BE2C (cell line): ENCODE measurements around the gene UBR3.
"Not testable (repeated sequence)": the region's sequence is repeated elsewhere in the genome, so short reads cannot be mapped to it uniquely, and the experiment has no call there.

Experiments
- DNase-seq: peaks from one replicate; pipeline ENCODE4 v3.0.0-alpha.2; 2020
- H3K27me3 ChIP-seq: fragments of 250-450 bp; sonication (Bioruptor Pico); 2 replicates; pipeline ENCODE4 v1.5.1; 2020; ENCODE audit warnings: mild to moderate bottlenecking
- H3K36me3 ChIP-seq: fragments of 250-450 bp; sonication (Bioruptor Pico); 2 replicates; pipeline ENCODE4 v1.5.1; 2020; ENCODE audit warnings: mild to moderate bottlenecking
- H3K4me1 ChIP-seq: fragments of 250-450 bp; sonication (Bioruptor Pico); 2 replicates; pipeline ENCODE4 v1.5.1; 2020
- H3K4me3 ChIP-seq: 2 replicates; pipeline ENCODE4 v1.5.1; 2011; ENCODE audit warnings: low read depth, low read length
- H3K9me3 ChIP-seq: fragments of 250-450 bp; sonication (Bioruptor Pico); 2 replicates; pipeline ENCODE4 v1.5.1; 2020
- CTCF ChIP-seq: IDR thresholded peaks from 2 replicates; pipeline ENCODE4 v1.5.1; 2012; ENCODE audit warnings: mild to moderate bottlenecking, low read depth, low read length

Gene UBR3

GRCh38 chr2:169806586-169806985, 20.7 kb upstream of the UBR3 start:
- no peak for TF ChIP-seq CTCF
- H3K4me3 ChIP-seq: no peak overlapping the region
- H3K27me3 ChIP-seq: no peaks in the 10 kb centered on the region
- H3K36me3 ChIP-seq: peaks cover 35% of the 10 kb centered on the region
- H3K9me3 ChIP-seq: no peaks in the 10 kb centered on the region
- H3K4me1 ChIP-seq: no peaks in the 10 kb centered on the region
- no peak for DNase-seq

DNA sequence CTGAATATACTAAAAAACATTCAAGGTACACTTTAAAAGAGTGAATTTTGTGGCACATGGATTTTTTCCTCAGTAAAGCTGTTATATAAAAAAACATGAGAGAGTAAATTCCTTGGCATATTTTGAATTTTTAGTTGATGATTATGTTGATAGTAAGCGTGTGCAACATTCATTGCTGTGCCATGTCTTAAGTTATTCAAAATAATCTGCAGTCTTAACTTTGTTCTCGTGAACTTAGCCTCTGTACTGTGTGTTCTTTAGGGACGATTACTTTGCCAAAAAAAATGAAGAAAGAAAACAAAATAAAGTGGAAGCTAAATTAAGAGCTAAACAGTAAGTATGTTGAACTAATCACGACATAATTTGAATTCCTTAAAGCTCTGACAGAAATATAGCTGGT, 19.0 kb upstream of the UBR3 start:
- Histone ChIP-seq H3K4me3 (no peak overlapping the region), H3K27me3 (no peaks in the 10 kb centered on the region), H3K9me3 (no peaks in the 10 kb centered on the region), H3K4me1 (no peaks in the 10 kb centered on the region), H3K36me3 (peaks cover 35% of the 10 kb centered on the region)
- TF ChIP-seq CTCF: no peak
- DNase-seq: no peak

- Histone ChIP-seq H3K27me3 (no peaks in the 10 kb centered on the region), H3K4me3 (no peak overlapping the region), H3K9me3 (no peaks in the 10 kb centered on the region), H3K36me3 (peaks cover 23% of the 10 kb centered on the region), H3K4me1 (no peaks in the 10 kb centered on the region)
- no peak for DNase-seq
- no peak for TF ChIP-seq CTCF
Observed at GRCh38 chr2:169815849-169816248, 11.4 kb upstream of the UBR3 start.

DNA sequence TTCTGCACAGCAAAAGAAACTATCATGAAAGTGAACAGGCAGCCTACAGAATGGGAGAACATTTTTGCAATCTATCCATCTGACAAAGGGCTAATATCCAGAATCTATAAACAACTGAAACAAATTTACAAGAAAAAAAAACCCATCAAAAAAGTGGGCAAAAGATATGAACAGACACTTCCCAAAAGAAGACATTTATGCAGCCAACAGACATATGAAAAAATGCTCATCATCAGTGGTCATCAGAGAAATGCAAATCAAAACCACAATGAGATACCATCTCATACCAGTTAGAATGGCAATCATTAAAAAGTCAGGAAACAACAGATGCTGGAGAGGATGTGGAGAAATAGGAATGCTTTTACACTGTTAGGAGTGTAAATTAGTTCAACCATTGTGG, 10.3 kb upstream of the UBR3 start:
- not testable (repeated sequence) for DNase-seq, H3K27me3 ChIP-seq, H3K9me3 ChIP-seq, H3K4me1 ChIP-seq, H3K4me3 ChIP-seq
- peaks cover 19% of the 10 kb centered on the region for H3K36me3 ChIP-seq

- not testable (repeated sequence) for H3K27me3 ChIP-seq, H3K9me3 ChIP-seq, H3K4me1 ChIP-seq, H3K4me3 ChIP-seq, DNase-seq
- H3K36me3 ChIP-seq: peaks cover 16% of the 10 kb centered on the region
Observed at GRCh38 chr2:169817369-169817768, 9.9 kb upstream of the UBR3 start.

GRCh38 chr2:169818241-169818640, 9.0 kb upstream of the UBR3 start:
- DNase-seq: no peak

DNA sequence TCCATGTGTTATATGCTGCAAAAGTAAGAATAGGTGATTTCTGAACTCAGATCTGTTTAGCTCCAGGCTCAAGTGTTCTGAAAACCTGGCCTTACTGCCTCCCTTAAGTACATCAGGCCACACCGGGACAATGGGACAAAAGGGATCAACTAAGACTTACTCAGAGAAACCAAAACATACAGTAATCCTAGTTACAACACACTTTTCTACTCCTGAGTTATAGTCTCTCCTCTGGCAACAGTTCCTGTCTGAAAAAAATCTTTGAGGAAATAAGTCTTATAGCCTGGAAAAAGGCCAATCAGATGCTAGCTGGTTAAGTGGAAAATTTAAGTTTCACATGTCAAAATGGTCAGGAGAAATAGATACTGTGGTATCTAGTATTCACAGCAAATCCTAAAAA, 8.1 kb upstream of the UBR3 start:
- no peaks in the 10 kb centered on the region for H3K9me3 ChIP-seq
- H3K36me3 ChIP-seq: peaks cover 13% of the 10 kb centered on the region
- H3K4me1 ChIP-seq: no peaks in the 10 kb centered on the region
- TF ChIP-seq CTCF: no peak
- H3K27me3 ChIP-seq: no peaks in the 10 kb centered on the region
- no peak overlapping the region for H3K4me3 ChIP-seq
- no peak for DNase-seq

More at GRCh38 chr2:169818241-169818640, 9.0 kb upstream of the UBR3 start:
- Histone ChIP-seq H3K4me1 (no peaks in the 10 kb centered on the region), H3K27me3 (no peaks in the 10 kb centered on the region), H3K4me3 (no peak overlapping the region), H3K36me3 (peaks cover 13% of the 10 kb centered on the region), H3K9me3 (no peaks in the 10 kb centered on the region)
- no peak for TF ChIP-seq CTCF

- not testable (repeated sequence) for DNase-seq, H3K27me3 ChIP-seq, H3K36me3 ChIP-seq, H3K4me3 ChIP-seq, H3K9me3 ChIP-seq, H3K4me1 ChIP-seq
Observed at GRCh38 chr2:169820101-169820500, 7.2 kb upstream of the UBR3 start.
